PC-3 (cell line): ENCODE results near the gene KCNK3. TPM values are rescaled to one million over a fixed set of nuclear protein-coding genes. Genes with fewer than 3 reads are reported as not detected.

Experiments used
- ATAC-seq: fragments of 200-7000 bp; cut with Tn5 transposase; 2 replicates; pipeline ENCODE4 v1.9.1; 2020; ENCODE audit warnings: mild to moderate bottlenecking, moderate library complexity
- BruUV-seq: library from RNA; stranded (reverse); fragments of 400-500 nt; replicated peaks from 2 replicates; lab custom pipeline; 2021; lab: Mats Ljungman, UMichigan
- CTCF ChIA-PET: fragments of 300-600 bp; sonication (Branson Sonifier 250); formaldehyde crosslinking; loops from one replicate; lab custom pipeline; 2022; ENCODE audit warnings: antibody characterized with exemption; lab: Charles Lee
- POLR2A ChIA-PET: fragments of 300-600 bp; sonication (Branson Sonifier 250); formaldehyde crosslinking; loops from one replicate; lab custom pipeline; 2022; ENCODE audit warnings: antibody characterized with exemption; ENCODE audit not compliant: unreplicated experiment; lab: Charles Lee
- DNase-seq: peaks from one replicate; pipeline ENCODE4 v3.0.0-alpha.2; 2015
- H2AFZ ChIP-seq: fragments of 300-600 bp; sonication (generic); 2 replicates; pipeline ENCODE4 v1.6.0; 2016; ENCODE audit warnings: antibody characterized with exemption, low read length
- H3F3A ChIP-seq: fragments of 300-600 bp; sonication (generic); one replicate; pipeline ENCODE4 v1.6.0; 2017; ENCODE audit warnings: antibody characterized with exemption, low read length, control low read depth, mild to moderate bottlenecking; ENCODE audit not compliant: unreplicated experiment
- H3K27ac ChIP-seq: fragments of 300-600 bp; sonication (generic); 2 replicates; pipeline ENCODE4 v1.5.1; 2016; ENCODE audit warnings: mild to moderate bottlenecking, low read length
- H3K27me3 ChIP-seq: fragments of 300-600 bp; sonication (generic); 2 replicates; pipeline ENCODE4 v1.6.1; 2016; ENCODE audit warnings: low read length, mixed read lengths
- H3K36me3 ChIP-seq: fragments of 300-600 bp; sonication (generic); 2 replicates; pipeline ENCODE4 v1.6.1; 2016; ENCODE audit warnings: low read depth, mixed run types, low read length, mixed read lengths
- H3K4me1 ChIP-seq: fragments of 300-600 bp; sonication (generic); 2 replicates; pipeline ENCODE4 v1.5.1; 2016; ENCODE audit warnings: low read length; ENCODE audit not compliant: insufficient read depth
- H3K4me2 ChIP-seq: fragments of 300-600 bp; sonication (generic); 2 replicates; pipeline ENCODE4 v1.6.0; 2016; ENCODE audit warnings: low read length
- H3K4me3 ChIP-seq: fragments of 300-600 bp; sonication (generic); 2 replicates; pipeline ENCODE4 v1.5.1; 2016; ENCODE audit warnings: mild to moderate bottlenecking, low read length, mixed read lengths
- H3K79me2 ChIP-seq: fragments of 300-600 bp; sonication (generic); 2 replicates; pipeline ENCODE4 v1.6.1; 2017; ENCODE audit warnings: low read length, mixed read lengths
- H3K9ac ChIP-seq: fragments of 300-600 bp; sonication (generic); 2 replicates; pipeline ENCODE4 v1.6.0; 2016; ENCODE audit warnings: mild to moderate bottlenecking, low read length
- H3K9me2 ChIP-seq: fragments of 300-600 bp; sonication (generic); replicated peaks from 2 replicates; pipeline ENCODE4 v1.6.1; 2016; ENCODE audit warnings: mixed run types, low read length, mixed read lengths
- H3K9me3 ChIP-seq: fragments of 300-600 bp; sonication (generic); 2 replicates; pipeline ENCODE4 v1.6.1; 2016; ENCODE audit warnings: low read length, mixed read lengths
- H4K20me1 ChIP-seq: fragments of 300-600 bp; sonication (generic); 2 replicates; pipeline ENCODE4 v1.6.1; 2016; ENCODE audit warnings: low read length, mixed read lengths
- CTCF ChIP-seq: fragments of 300-600 bp; sonication (generic); conservative IDR thresholded peaks from 2 replicates; pipeline ENCODE4 v1.5.1; 2017; ENCODE audit warnings: antibody characterized with exemption, low read depth, mild to moderate bottlenecking, low read length
- EZH2 ChIP-seq: fragments of 300-600 bp; sonication (generic); IDR thresholded peaks from one replicate; pipeline ENCODE4 v1.6.1; 2017; ENCODE audit warnings: antibody characterized with exemption, mild to moderate bottlenecking, low read length; ENCODE audit not compliant: unreplicated experiment
- EZH2phosphoT487 ChIP-seq: fragments of 300-600 bp; sonication (generic); IDR thresholded peaks from 2 replicates; pipeline ENCODE4 v1.6.1; 2018; ENCODE audit warnings: mild to moderate bottlenecking, antibody characterized with exemption, low read length, borderline replicate concordance
- intact Hi-C: fragments of 100-400 bp; cut with micrococcal nuclease; formaldehyde crosslinking; loops from 2 replicates; pipeline ENCODE4 v1.9.0; 2023
- total RNA-seq: library from RNA; depleted of rRNA; stranded (reverse); fragments of >200 nt; gene quantifications from 2 replicates; pipeline ENCODE4 v1.2.3, GENCODE V29; 2014

The KCNK3 gene
- total RNA-seq, 1 experiment from 2014 or later, result 0.04 TPM

DNA sequence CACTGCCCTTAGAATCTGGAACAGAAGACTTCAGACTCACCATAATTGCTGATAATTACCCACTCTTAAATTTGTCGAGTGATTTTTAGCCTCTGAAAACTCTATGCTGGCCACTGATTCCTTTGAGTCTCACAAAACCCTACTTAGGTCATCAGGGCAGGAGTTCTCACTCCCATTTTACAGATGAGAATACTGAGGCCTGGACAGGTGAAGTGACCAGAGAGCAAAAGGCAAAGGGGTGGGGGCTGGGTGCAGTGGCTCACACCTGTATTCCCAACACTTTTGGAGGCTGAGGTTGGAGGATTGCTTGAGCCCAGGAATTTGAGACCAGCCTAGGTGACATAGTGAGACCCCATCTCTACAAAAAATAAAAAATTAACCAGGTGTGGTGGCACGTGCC, 36.8 kb downstream of the KCNK3 start:
- no peak overlapping the region for H3K4me2 ChIP-seq
- no peaks in the 10 kb centered on the region for H4K20me1 ChIP-seq
- no peaks in the 10 kb centered on the region for H3K79me2 ChIP-seq
- DNase-seq, result no peak
- peaks cover 6% of the 10 kb centered on the region for H3K4me1 ChIP-seq
- no peaks in the 10 kb centered on the region for H3K27me3 ChIP-seq
- ATAC-seq, result no peak
- no peak for TF ChIP-seq EZH2phosphoT487
- no peak for TF ChIP-seq CTCF
- TF ChIP-seq EZH2, result no peak
- no peaks in the 10 kb centered on the region for H3K9me3 ChIP-seq
- CTCF ChIA-PET, result no interaction called here
- BruUV-seq, result no TSS peak
- POLR2A ChIA-PET, result no interaction called here
- H3K4me3 ChIP-seq, result no peak overlapping the region
- H3K27ac ChIP-seq, result no peak overlapping the region
- intact Hi-C loops, result no loop called here
- no peaks in the 10 kb centered on the region for H3K36me3 ChIP-seq
- no peaks in the 10 kb centered on the region for H3K9me2 ChIP-seq
- no peak overlapping the region for H3K9ac ChIP-seq
- no peak overlapping the region for H2AFZ ChIP-seq
- no peaks in the 10 kb centered on the region for H3F3A ChIP-seq

DNA sequence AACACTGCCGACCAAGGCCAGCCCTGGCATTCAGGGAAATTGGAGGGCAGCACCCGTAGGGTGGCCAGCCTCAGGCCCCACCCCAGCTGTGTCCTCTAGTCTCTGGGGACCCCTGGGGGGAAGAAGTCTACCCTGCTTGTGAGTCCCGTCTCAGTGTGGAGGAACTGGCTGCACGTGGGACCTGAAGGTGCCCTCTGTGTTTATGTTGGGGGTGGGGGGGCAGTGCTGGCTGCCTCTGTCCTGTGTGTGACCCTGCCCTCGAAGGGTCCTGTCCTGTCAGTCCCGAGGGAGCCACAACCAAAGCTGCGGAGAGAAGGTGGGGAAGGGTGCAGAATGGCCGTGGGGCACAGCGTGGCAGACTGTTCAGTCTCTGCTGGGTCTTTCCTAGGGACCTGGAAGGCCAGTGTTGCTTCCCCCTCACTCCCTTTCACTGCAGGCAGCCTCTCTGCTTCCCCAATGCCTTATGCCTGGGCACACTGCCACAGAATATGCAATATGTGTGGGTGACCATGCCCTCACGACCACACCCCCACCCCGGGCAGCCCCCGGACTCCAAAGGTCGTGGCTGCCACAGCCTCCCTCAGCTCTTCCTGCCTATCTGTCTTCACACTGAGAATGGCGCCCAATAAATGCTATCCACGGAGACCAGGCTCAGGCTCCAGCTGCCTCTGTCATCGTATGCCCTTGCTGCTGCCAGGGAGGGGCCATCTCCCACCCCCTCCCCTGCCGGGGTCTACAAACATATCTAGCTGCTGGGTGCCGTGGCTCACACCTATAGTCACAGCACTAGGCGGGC, 38.2 kb downstream of the KCNK3 start:
- DNase-seq (no peak), ATAC-seq (no peak)
- no peaks in the 10 kb centered on the region for H3K36me3 ChIP-seq
- ChIA-PET CTCF (no interaction called here), POLR2A (no interaction called here)
- H3K9me3 ChIP-seq, result no peaks in the 10 kb centered on the region
- H3K4me3 ChIP-seq, result no peak overlapping the region
- no peaks in the 10 kb centered on the region for H3K79me2 ChIP-seq
- no peaks in the 10 kb centered on the region for H3K9me2 ChIP-seq
- H2AFZ ChIP-seq, result no peak overlapping the region
- H3K9ac ChIP-seq, result no peak overlapping the region
- intact Hi-C loops, result no loop called here
- no TSS peak for BruUV-seq
- no peaks in the 10 kb centered on the region for H4K20me1 ChIP-seq
- no peak overlapping the region for H3K27ac ChIP-seq
- no peak for TF ChIP-seq EZH2
- TF ChIP-seq CTCF, result no peak
- no peak for TF ChIP-seq EZH2phosphoT487
- no peaks in the 10 kb centered on the region for H3F3A ChIP-seq
- no peak overlapping the region for H3K4me2 ChIP-seq
- H3K4me1 ChIP-seq, result no peaks in the 10 kb centered on the region
- H3K27me3 ChIP-seq, result no peaks in the 10 kb centered on the region

- ChIA-PET POLR2A (no interaction called here), CTCF (no interaction called here)
- BruUV-seq, result no TSS peak
- H3K36me3 ChIP-seq, result no peaks in the 10 kb centered on the region
- H3K27me3 ChIP-seq, result no peaks in the 10 kb centered on the region
- no peak overlapping the region for H3K4me2 ChIP-seq
- no peaks in the 10 kb centered on the region for H3F3A ChIP-seq
- DNase-seq (no peak), ATAC-seq (no peak)
- no peaks in the 10 kb centered on the region for H3K4me1 ChIP-seq
- TF ChIP-seq EZH2 (no peak), EZH2phosphoT487 (no peak), CTCF (no peak)
- H2AFZ ChIP-seq, result no peak overlapping the region
- no peak overlapping the region for H3K4me3 ChIP-seq
- H3K9me2 ChIP-seq, result no peaks in the 10 kb centered on the region
- no peaks in the 10 kb centered on the region for H4K20me1 ChIP-seq
- H3K9me3 ChIP-seq, result no peaks in the 10 kb centered on the region
- intact Hi-C loops, result no loop called here
- H3K79me2 ChIP-seq, result no peaks in the 10 kb centered on the region
- H3K9ac ChIP-seq, result no peak overlapping the region
- no peak overlapping the region for H3K27ac ChIP-seq
Observed at GRCh38 chr2:26731714-26732113, 39.2 kb downstream of the KCNK3 start.
